UCSD-AML1 (cell line): ENCODE data around the gene HPS6.
"Not testable (repeated sequence)": the region's sequence is repeated elsewhere in the genome, so short reads cannot be mapped to it uniquely, and the experiment has no call there.

Source experiments
- DNase-seq: peaks from one replicate; lab custom pipeline; 2025; ENCODE audit not compliant: unreplicated experiment; lab: John Stamatoyannopoulos, UW

Gene HPS6

DNA sequence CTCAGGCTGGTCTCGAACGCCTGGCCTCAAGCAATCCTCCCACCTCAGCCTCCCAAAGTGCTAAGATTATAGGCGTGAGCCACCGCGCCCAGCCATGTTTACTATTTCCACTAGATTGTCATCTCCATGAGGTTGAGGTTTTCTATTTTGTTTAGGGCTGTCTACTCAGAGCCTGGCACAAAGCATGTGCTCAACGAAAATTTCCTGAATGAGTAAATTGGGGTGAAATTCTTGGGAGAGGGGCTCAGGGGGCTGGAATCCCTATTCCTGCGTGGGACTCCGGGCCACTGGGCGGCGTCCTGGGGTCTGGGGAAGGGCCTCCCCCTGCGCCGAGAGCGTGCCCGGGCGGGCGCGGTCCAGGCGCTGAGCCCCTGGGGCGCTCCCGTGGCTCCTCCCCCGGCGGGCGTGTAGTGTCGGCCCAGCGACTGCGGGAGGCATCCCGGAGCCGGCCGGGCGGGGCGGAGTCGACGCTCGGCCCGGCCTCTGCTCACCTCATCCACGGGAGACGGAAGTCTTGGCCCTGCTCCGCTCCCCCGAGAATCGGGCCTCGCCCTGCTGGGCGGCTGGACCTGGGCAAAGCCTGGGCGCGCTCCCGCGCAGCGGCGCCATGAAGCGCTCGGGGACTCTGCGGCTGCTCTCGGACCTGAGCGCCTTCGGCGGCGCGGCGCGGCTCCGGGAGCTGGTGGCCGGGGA lies at the start of gene HPS6:
Gene HPS6 (plus strand): TSS at position 482 of the 693 bp plus-strand sequence. CDS start 126 bp downstream, at position 608.
- peak; percentile 95 for DNase-seq

- no peak for DNase-seq
Measured at GRCh38 chr10:102016416-102016815, 48.7 kb upstream of the HPS6 start.

DNA sequence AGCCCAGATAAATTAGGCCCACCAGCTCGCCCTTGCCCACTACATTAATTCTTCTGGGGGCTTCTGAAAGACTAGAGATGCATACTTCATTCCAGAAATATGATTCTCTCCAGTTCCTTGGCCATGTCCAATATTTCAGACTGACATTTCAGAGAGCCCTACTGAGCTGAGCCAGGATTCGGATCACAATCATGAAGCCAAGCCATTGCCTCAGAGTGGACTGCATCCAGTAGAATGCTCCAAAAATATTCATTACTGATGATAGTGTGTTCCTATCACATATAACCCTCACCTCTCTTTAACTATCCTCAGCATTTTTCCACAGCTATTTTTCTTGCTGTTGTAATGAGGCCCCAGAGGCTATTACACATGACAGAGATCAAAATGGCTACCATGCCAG lies 47.9 kb upstream of the HPS6 start:
- DNase-seq: no peak

DNA sequence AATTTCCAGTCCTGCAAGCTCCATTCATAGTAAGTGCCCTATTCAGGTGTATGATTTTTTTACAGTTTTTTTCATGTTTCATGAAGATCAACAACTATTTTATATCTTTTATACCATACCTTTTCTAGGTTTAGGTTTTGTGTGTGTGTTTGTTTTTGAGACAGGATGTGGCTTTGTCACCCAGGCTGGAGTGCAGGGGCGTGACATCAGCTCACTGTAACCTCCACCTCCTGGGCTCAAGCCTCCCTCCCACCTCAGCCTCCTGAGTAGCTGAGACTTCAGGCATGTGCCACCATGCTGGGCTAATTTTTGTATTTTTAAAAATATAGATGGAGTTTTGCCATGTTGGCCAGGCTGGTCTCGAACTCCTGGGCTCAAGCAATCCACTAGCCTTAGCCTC lies 44.2 kb upstream of the HPS6 start:
- no peak for DNase-seq

DNA sequence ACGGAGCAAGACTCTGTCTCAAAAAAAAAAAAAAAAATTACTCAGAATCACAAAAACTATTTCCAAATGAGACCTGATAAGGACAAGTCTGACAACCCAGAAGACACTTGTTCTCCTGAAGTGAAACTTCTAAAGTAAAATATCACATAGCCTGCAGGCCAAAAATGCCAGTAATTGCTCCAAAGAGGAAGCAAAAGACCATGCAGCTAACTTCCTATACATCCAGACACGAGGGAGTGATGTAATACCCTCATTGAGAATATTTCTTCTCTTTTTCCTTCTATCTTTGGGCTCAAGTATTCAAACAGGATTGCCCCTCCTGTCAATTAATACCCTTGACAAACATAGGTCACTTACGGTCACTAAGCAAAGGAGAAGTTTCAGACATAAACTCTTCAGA lies 40.4 kb upstream of the HPS6 start:
- DNase-seq: no peak

- no peak for DNase-seq
Measured at GRCh38 chr10:102027261-102027660, 37.9 kb upstream of the HPS6 start.

- no peak for DNase-seq
Measured at GRCh38 chr10:102033787-102034186, 31.4 kb upstream of the HPS6 start.

GRCh38 chr10:102035807-102036206 lies 29.3 kb upstream of the HPS6 start:
- not testable (repeated sequence) for DNase-seq

GRCh38 chr10:102038410-102038809 lies 26.7 kb upstream of the HPS6 start:
- DNase-seq: no peak

DNA sequence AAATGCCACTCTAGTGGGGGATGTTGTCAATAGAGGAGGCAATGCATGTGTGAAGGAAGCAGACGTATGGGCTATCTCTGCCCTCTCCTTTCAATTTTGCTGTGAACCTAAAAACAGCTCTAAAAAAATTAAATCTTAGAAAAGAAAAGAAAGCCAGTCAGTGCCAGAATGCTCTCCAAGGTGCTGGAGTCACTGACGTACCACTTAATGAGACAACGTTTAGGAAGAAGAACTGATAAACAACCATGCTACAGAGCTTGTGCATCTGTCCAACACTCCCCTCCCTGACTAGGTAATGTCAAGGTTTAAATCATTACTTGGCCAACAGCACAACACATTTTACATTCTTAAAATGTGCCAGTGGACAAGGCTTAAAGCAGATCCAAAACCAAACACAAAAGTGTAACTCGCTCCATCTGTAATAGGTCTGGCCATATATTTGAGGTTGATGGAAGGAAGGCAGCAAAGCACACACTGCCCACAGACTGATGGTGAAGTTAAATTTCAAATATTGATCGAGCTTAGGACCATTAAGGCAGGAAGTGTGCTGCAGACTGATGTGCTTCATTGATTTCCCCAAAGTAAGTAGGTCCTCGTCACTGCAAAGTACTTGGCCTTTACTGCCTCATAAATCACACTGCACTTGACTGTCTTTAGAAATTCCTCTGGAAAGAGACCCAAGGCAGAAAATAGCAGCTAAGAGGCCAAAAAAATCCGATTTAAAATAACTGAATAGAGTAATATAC lies 24.7 kb upstream of the HPS6 start:
- DNase-seq: no peak

GRCh38 chr10:102045292-102045691 lies 19.9 kb upstream of the HPS6 start:
- DNase-seq: no peak

DNA sequence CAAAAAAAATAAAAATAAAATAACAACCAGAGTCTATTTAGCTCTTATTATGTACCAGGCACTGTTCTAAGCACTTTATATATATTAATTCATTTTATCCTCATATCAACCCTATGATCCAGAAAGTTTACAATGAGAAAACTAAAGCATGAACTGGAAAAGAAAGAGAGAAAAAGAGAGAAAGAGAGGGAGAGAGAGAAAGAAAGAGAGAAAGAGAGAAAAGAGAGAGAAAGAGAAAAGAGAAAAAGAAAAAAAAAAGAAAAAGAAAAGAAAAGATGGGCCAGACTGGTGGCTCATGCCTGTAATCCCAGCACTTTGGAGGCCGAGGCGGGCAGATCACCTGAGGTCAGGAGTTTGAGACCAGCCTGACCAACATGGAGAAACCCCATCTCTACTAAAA lies 19.1 kb upstream of the HPS6 start:
- no peak for DNase-seq

GRCh38 chr10:102054881-102055646 lies 10.1 kb upstream of the HPS6 start:
- DNase-seq: not testable (repeated sequence)

DNA sequence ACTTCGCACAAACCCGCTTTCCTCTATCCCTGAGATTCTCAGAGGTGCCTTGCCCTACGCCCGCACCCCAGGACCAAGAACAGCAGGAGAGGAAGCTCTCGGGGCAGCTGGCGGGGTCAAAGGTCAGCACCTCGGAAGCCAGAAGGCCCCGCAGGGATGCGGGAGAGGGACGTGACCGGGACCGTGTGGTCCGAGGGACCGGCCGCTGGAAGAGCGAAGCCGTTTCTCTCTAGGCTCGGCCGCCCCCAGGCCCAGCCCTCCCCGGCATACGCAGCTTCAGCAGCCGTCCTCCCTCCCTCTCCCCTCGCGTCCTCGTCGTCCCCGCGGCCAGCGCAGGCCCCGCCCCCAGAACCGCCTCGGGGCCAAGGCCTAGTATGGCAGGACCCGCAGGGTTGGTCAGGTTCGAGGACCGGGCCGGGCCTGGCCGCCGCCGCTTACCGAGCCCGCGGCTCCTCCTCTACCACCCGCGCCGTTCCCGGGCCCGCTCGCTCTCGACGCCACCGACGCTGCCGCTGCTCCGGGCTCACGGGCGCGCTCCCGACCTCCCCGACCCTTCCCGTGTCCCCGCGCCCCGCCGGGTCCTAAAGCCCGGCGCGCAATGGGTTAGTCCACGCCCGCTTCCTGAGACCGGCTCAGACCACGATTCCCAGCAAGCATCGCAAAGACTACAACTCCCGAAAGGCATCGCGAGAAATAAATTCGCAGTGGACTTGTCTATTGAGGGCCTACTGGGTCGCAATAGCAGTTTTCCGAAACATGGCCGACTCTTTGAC lies 9.3 kb upstream of the HPS6 start, which contains the start of gene ARMH3:
Gene ARMH3 (minus strand): TSS at position 527 of the 773 bp plus-strand sequence. CDS start 16,059 bp downstream, outside the sequence.
- peak; percentile 93 for DNase-seq

- no peak for DNase-seq
Measured at GRCh38 chr10:102059987-102060386, 5.2 kb upstream of the HPS6 start.

GRCh38 chr10:102064503-102064867 lies 664 bp upstream of the HPS6 start:
- no peak for DNase-seq

DNA sequence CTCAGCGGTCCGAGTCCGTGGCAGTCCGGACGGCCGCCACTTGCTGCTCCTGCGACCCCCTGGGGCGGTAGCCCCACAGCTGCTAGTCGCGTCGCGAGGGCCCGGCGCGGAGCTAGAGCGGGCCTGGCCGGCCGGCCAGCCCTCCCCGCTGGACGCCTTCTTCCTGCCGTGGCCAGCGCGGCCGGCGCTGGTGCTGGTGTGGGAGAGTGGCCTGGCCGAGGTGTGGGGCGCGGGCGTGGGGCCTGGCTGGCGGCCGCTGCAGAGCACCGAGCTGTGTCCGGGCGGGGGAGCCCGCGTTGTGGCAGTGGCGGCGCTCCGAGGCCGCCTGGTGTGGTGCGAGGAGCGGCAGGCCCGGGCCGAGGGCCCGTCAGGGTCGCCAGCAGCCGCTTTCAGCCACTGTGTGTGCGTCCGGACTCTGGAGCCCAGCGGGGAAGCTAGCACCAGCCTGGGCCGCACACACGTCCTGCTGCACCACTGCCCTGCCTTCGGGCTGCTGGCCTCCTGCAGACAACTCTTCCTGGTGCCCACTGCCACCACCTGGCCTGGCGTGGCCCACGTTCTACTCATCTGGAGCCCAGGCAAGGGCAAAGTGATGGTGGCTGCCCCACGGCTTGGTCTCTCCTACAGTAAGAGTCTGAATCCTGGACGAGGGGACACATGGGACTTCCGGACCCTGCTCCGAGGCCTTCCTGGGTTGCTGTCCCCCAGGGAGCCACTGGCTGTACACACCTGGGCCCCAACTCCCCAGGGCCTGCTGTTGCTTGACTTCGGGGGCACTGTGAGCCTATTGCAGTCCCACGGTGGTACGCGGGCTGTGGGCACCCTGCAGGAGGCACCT lies 631 bp downstream of the HPS6 start:
- DNase-seq: peak; percentile 51

GRCh38 chr10:102066399-102067088 lies 1.4 kb downstream of the HPS6 start:
- DNase-seq: peak; percentile 14

- DNase-seq: no peak
Measured at GRCh38 chr10:102067091-102067916, 2.2 kb downstream of the HPS6 start.
